A549 (cell line): ENCODE data around the gene TRPV2.

ENCODE experiments used
- EP300 ChIP-seq, 2 experiments: fragments of >200 bp; sonication (Bioruptor Twin); formaldehyde crosslinking; IDR thresholded peaks; 2 replicates in 1 of 2; 3 replicates in 1 of 2; pipeline ENCODE4 v1.6.1; 2016 to 2017
- FOSL2 ChIP-seq, 2 experiments: fragments of 450-650 bp in 1 of 2; fragments of >200 bp in 1 of 2; sonication (Bioruptor Twin) in 1 of 2; formaldehyde crosslinking; IDR thresholded peaks; 2 replicates each; pipeline versions ENCODE4 v1.5.0 to v1.6.1; 2016 to 2020; ENCODE audit warnings: mild to moderate bottlenecking in 1 of 2, moderate library complexity in 1 of 2
- HOXB5 ChIP-seq: fragments of 250-450 bp; sonication (Bioruptor Pico); IDR thresholded peaks from 2 replicates; pipeline ENCODE4 v1.5.0; 2020; ENCODE audit warnings: mild to moderate bottlenecking, moderate library complexity
- MAZ ChIP-seq: fragments of 150-350 bp; IDR thresholded peaks from 2 replicates; pipeline ENCODE4 v1.6.1; 2014; ENCODE audit warnings: antibody characterized with exemption, low read depth, low read length, borderline replicate concordance
- PHF8 ChIP-seq: fragments of 200-600 bp; sonication (generic); IDR thresholded peaks from 2 replicates; pipeline ENCODE4 v1.6.1; 2016; ENCODE audit warnings: low read depth, mild to moderate bottlenecking, antibody characterized with exemption, moderate library complexity, borderline replicate concordance
- SMC3 ChIP-seq: fragments of >200 bp; sonication (Bioruptor Twin); formaldehyde crosslinking; IDR thresholded peaks from 3 replicates; pipeline ENCODE4 v1.6.1; 2018; ENCODE audit warnings: inconsistent platforms
- SREBF2 ChIP-seq: fragments of 450-650 bp; IDR thresholded peaks from 2 replicates; pipeline ENCODE4 v1.6.1; 2014; ENCODE audit warnings: mild to moderate bottlenecking, moderate library complexity
- TP53 ChIP-seq: fragments of 250-450 bp; sonication (Bioruptor Pico); IDR thresholded peaks from 2 replicates; pipeline ENCODE4 v1.5.0; 2021; ENCODE audit warnings: mild to moderate bottlenecking, moderate library complexity
- TF ChIP-seq, protein P1 (sequence below): IDR thresholded peaks from 2 replicates; pipeline ENCODE4 v1.6.1; 2012
- TF ChIP-seq, protein P2 (sequence below): fragments of >200 bp; sonication (Bioruptor Twin); formaldehyde crosslinking; IDR thresholded peaks from 3 replicates; pipeline ENCODE4 v1.5.1; 2016
- TF ChIP-seq, protein P3 (sequence below): fragments of >200 bp; sonication (Bioruptor Twin); formaldehyde crosslinking; IDR thresholded peaks from 2 replicates; pipeline ENCODE4 v1.6.1; 2016

DNA sequence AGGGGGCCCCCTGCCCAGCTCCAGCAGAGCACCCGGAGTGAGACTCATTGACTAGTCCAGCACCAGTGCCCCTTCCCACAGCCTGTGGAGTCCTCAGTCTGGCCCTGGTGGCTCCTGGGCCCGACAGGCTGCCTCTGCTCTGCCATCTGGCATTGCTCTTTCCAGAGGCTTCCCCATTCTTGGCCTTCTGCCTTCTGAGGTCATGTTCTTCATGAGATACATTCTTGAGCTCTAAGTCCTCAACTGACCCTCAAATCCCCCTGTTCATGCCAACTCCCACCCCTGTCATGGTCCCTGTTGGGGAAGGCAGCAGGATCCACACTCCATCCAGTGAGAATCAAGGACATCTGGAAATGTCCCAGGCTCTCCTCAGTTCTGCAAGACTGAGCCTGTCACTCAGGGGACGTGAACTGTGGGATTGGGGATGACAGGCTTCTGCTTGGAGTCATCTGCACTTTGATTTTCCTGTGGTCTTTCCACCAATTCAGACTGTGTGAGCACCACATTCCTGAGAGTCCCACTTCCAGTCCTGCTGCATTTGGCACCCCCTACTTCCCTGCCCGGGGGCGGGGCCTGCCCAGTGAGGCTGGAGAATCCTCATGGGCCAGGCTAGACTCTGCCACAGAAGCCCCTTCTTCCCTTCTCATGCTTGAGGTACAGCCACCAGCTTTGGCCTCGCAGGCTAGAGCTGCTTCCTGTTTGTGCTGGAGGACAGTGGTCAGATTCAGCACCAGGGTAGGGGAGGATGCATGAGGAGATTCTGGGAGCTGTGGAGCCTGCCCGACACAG lies 2.7 kb downstream of the TRPV2 start:
- TF ChIP-seq, protein P1, sequence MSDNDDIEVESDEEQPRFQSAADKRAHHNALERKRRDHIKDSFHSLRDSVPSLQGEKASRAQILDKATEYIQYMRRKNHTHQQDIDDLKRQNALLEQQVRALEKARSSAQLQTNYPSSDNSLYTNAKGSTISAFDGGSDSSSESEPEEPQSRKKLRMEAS = no peak
- TF ChIP-seq MAZ (no peak), SREBF2 (no peak), SMC3 (no peak), TP53 (CRISPR knock-in tag) (no peak), PHF8 (no peak), EP300 (IDR thresholded peaks at IDR 0.05) (no peak), HOXB5 (CRISPR knock-in tag) (no peak), FOSL2 (IDR thresholded peaks at IDR 0.05) (no peak), FOSL2 (CRISPR knock-in tag; IDR thresholded peaks at IDR 0.05) (no peak)
- TF ChIP-seq, protein P2, sequence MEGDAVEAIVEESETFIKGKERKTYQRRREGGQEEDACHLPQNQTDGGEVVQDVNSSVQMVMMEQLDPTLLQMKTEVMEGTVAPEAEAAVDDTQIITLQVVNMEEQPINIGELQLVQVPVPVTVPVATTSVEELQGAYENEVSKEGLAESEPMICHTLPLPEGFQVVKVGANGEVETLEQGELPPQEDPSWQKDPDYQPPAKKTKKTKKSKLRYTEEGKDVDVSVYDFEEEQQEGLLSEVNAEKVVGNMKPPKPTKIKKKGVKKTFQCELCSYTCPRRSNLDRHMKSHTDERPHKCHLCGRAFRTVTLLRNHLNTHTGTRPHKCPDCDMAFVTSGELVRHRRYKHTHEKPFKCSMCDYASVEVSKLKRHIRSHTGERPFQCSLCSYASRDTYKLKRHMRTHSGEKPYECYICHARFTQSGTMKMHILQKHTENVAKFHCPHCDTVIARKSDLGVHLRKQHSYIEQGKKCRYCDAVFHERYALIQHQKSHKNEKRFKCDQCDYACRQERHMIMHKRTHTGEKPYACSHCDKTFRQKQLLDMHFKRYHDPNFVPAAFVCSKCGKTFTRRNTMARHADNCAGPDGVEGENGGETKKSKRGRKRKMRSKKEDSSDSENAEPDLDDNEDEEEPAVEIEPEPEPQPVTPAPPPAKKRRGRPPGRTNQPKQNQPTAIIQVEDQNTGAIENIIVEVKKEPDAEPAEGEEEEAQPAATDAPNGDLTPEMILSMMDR = no peak
- TF ChIP-seq, protein P3, sequence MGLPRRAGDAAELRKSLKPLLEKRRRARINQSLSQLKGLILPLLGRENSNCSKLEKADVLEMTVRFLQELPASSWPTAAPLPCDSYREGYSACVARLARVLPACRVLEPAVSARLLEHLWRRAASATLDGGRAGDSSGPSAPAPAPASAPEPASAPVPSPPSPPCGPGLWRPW = no peak
